Skin of body (tissue), 3 donors: ENCODE measurements around the gene PAOX. TPM values are rescaled to one million over a fixed set of nuclear protein-coding genes. Genes with fewer than 3 reads are reported as not detected.

ENCODE experiments used
- DNase-seq: peaks from one replicate; lab custom pipeline; 2025; lab: John Stamatoyannopoulos, UW
- small RNA-seq: library from RNA; depleted of rRNA; stranded (forward); fragments of <200 nt; gene quantifications from one replicate; pipeline ENCODE3, GENCODE V24; 2014; ENCODE audit warnings: low replicate concordance
- total RNA-seq: library from RNA; depleted of rRNA; stranded (reverse); fragments of >200 nt; gene quantifications from one replicate; pipeline ENCODE4 v1.2.3, GENCODE V29; 2014

PAOX gene
- total RNA-seq, 1 donor from 2014 or later = 3.6 TPM

- no peak for DNase-seq
Observed at GRCh38 chr10:133438711-133439273, 59.7 kb downstream of the PAOX start.

DNA sequence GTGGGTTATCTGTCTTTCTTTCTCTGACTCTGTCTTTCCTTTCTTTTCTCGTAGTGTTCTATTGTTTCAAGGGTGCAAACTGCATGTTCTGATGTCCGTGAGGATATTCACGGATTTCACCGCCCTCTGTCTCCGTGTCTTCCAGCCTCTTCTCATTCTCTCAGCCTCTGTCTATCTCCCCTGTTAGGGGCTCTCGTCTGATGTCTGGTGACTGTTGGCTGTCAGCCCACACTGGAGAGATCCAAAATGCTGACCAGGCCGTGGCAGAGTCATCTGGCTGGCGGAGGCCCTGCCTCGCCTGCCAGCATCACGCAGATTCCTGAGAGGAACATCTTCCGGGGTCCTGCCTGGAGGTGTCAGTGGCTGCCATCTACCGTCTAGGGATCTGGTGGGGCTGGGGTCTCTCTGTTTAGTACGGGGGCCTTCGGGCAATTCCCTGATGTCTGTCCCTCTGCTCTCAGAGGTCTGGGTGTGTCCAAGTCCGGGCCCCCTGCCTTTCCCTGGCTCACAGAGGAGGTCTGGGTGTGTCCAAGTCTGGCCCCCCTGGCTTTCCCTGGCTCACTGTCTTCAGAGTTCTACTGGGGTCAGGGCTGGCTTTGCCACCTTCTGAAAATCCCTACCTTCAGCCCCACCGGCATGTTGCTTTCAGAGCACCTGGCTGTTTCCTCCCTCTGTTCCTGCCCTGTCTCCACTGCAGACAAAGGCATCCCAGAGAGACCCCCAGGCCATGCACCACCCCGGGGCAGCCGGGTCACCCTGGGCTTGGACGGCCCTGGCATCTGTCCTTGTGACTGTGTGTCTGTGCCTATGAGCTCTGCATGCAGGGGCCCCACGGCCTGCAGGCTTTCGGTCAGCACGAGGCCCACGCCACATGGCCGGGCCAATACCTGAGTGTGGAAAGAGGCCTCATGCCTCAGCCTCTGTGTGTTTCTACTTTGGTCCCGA lies 60.7 kb downstream of the PAOX start:
- no peak for DNase-seq

DNA sequence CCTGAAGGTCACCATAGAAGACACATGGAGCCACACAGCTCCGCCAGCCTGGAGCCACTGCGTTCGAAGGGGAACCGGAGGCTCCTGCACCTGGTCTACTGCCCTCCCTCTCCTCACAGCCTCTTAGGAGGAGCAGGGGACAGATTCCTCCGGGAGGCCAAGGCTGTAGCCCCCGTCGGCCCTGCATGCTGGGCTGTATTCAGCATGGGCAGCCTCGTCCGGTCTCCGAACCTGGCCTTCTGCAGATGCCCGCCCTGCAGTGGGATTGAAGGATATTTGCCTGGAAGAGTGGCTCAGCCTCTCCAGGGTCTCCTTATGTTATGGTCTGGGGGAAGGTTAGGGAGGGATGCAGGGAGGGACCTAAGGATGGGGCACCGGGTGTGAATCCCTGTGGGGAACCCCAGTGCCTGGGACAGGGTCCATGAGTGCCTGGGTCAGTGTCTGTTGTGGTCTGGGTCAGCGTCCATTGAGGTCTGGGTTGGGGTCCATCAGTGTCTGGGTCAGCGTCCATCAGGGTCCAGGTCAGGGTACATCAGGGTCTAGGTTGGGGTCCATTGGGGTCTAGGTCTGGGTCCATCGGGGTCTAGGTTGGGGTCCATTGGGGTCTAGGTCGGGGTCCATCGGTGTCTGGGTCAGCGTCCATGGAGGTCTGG lies 61.7 kb downstream of the PAOX start:
- DNase-seq = no peak

Small RNA genes within 50 kb of the gene (small RNA-seq; reads per million reads assigned to genes)
- not detected for gene AL360181.4
- not detected for gene BANF1P2
- gene MIR3944 = 0.07 reads per million

Other genes starting within 250 kb of the PAOX start
- 1.1 TPM for gene KNDC1, start 219.0 kb upstream of the PAOX start, total RNA-seq
- not detected for gene UTF1, start 149.0 kb upstream of the PAOX start, total RNA-seq
- 0.20 TPM for gene VENTX, start 141.4 kb upstream of the PAOX start, total RNA-seq
- gene ADAM8, start 102.4 kb upstream of the PAOX start, total RNA-seq = 6.3 TPM
- gene TUBGCP2, start 70.4 kb upstream of the PAOX start, total RNA-seq = 29.1 TPM
- gene ZNF511, start 70.3 kb upstream of the PAOX start, total RNA-seq = 12.2 TPM
- gene CALY, start 42.4 kb upstream of the PAOX start, total RNA-seq = not detected
- gene PRAP1, start 31.9 kb upstream of the PAOX start, total RNA-seq = not detected
- gene FUOM, start 21.2 kb upstream of the PAOX start, total RNA-seq = 11.2 TPM
- gene ECHS1, start 5.9 kb upstream of the PAOX start, total RNA-seq = 41.2 TPM
- 24.7 TPM for gene MTG1, start 14.9 kb downstream of the PAOX start, total RNA-seq
- gene SPRN, start 45.4 kb downstream of the PAOX start, total RNA-seq = 0.89 TPM
- 2.5 TPM for gene SCART1, start 74.7 kb downstream of the PAOX start, total RNA-seq
- 0.69 TPM for gene CYP2E1, start 148.1 kb downstream of the PAOX start, total RNA-seq
- gene SYCE1, start 186.3 kb downstream of the PAOX start, total RNA-seq = not detected
- gene FRG2B, start 247.5 kb downstream of the PAOX start, total RNA-seq = not detected